Epithelial cell of alveolus of lung (primary cell): Measurements from ENCODE around the gene OR2J1. TPM values are rescaled to one million over a fixed set of nuclear protein-coding genes. Genes with fewer than 3 reads are reported as not detected.

Experiments
- total RNA-seq: library from RNA; depleted of rRNA; stranded (reverse); fragments of >200 nt; gene quantifications from 2 replicates; pipeline ENCODE4 v1.2.1, GENCODE V29; 2015

Gene OR2J1
- not detected in 2 replicates for total RNA-seq

DNA sequence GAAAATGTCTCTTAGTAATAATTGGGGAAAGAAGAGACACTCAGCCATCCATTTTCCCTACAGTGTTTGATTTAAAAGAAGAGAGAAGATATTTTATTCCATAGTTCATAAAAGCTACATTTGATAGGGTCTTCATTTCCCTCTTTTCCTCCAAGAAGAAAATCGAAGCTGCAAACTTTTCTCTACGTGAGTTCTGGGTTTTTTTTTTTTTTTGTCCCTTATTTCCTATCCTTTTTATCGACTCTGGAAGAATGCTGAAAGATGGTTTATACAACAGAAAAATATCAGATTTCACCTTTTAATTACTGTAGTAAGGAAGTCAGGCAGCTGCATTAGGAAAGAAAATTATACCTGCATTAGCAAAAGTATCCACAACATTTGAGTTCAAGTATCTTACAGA is at the start of gene OR2J1:
TSS of gene OR2J1 (plus strand) at position 301 of the 400 bp plus-strand sequence. CDS start 1,453 bp downstream, outside the sequence.

DNA sequence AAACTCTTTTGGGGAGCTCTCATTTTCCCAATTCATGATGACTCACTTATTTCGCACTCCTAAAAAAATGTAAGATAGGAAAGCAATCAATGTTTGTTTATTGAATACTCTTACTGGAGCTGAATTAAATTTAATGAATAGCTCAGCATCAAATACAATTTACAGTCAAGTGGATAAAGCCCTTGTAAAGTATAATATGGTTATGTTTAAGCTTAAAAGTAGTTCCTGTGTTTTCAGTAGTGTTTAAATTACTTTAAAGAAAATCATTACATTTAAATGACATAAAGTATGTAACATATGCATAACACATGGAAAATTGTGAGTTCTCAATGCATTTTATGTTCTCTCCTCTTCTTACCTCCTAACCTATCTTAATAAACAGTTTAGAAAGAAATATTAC is 12.1 kb upstream of the OR2J1 start, which contains the start of gene OR2B3:
TSS of gene OR2B3 (minus strand) at position 101 of the 400 bp plus-strand sequence. CDS start at position 36, 65 bp downstream.

DNA sequence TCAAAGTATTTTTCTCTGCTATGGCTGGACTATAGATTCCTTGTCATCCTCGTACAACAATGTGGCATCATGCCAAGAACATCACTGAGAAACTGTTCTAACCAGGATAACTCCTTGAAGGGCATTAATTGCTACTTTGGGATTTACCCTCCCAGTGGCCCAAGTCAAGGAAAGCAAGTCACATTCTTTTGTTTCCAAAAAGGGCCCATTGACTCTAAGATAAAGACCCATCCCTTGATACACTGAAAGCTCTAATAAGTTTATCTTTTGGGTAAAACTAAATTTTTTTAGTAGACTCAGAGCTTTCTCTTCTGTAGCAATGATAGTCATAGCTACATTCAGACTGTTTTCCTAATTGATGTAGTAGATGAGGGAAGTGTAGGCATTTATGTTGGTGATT is 8.5 kb downstream of the OR2J1 start, which contains the start of gene OR2J3:
TSS of gene OR2J3 (plus strand) at position 301 of the 400 bp plus-strand sequence. CDS start 3,833 bp downstream, outside the sequence.

Other genes starting within 250 kb of the OR2J1 start
- 51.5 and 56.0 TPM in 2 replicates for gene TRIM27, start 175.5 kb upstream of the OR2J1 start, total RNA-seq
- 1.4 and 2.2 TPM in 2 replicates for gene ZNF311, start 94.2 kb upstream of the OR2J1 start, total RNA-seq
- gene OR2W1, start 54.3 kb upstream of the OR2J1 start, total RNA-seq: not detected in 2 replicates
- not detected in 2 replicates for gene OR2B3, start 12.2 kb upstream of the OR2J1 start, total RNA-seq
- gene OR2J3, start 8.6 kb downstream of the OR2J1 start, total RNA-seq: not detected in 2 replicates
- not detected in 2 replicates for gene OR2J2, start 71.4 kb downstream of the OR2J1 start, total RNA-seq
- not detected in 2 replicates for gene OR14J1, start 202.2 kb downstream of the OR2J1 start, total RNA-seq